WTC11 (cell line): ENCODE data around the gene ITGB3.

Source experiments
- GABPB1 ChIP-seq: sonication (generic); formaldehyde crosslinking; IDR thresholded peaks from 2 replicates; pipeline ENCODE4 v1.8.1; 2023; ENCODE audit warnings: mild to moderate bottlenecking, missing genetic modification reagents
- GTF2I ChIP-seq: fragments of 250-450 bp; sonication (Bioruptor Pico); conservative IDR thresholded peaks from 2 replicates; pipeline ENCODE4 v1.4.0; 2021; ENCODE audit warnings: mild to moderate bottlenecking
- PREB ChIP-seq: sonication (generic); formaldehyde crosslinking; IDR thresholded peaks from 2 replicates; pipeline ENCODE4 v1.8.1; 2022; ENCODE audit warnings: mild to moderate bottlenecking, missing genetic modification reagents, moderate library complexity, borderline replicate concordance
- SP1 ChIP-seq: sonication (generic); formaldehyde crosslinking; conservative IDR thresholded peaks from 2 replicates; pipeline ENCODE4 v1.8.1; 2022; ENCODE audit warnings: missing genetic modification reagents
- TCF7 ChIP-seq: sonication (generic); formaldehyde crosslinking; IDR thresholded peaks from 2 replicates; pipeline ENCODE4 v1.8.0; 2022; ENCODE audit warnings: mild to moderate bottlenecking, low read depth, missing genetic modification reagents, moderate library complexity
- TF ChIP-seq, protein P1 (sequence below): fragments of 200-600 bp; IDR thresholded peaks from 2 replicates; pipeline ENCODE4 v1.8.0; 2022; ENCODE audit warnings: antibody characterized with exemption
- TF ChIP-seq, protein P2 (sequence below): sonication (generic); formaldehyde crosslinking; conservative IDR thresholded peaks from 2 replicates; pipeline ENCODE4 v1.8.1; 2022; ENCODE audit warnings: mild to moderate bottlenecking, missing genetic modification reagents

GRCh38 chr17:47277921-47278320, 24.3 kb downstream of the ITGB3 start:
- TF ChIP-seq SP1 (no peak), TCF7 (CRISPR knock-in tag) (no peak), GTF2I (no peak), PREB (CRISPR knock-in tag) (no peak), GABPB1 (CRISPR knock-in tag) (no peak)
- TF ChIP-seq, protein P1, sequence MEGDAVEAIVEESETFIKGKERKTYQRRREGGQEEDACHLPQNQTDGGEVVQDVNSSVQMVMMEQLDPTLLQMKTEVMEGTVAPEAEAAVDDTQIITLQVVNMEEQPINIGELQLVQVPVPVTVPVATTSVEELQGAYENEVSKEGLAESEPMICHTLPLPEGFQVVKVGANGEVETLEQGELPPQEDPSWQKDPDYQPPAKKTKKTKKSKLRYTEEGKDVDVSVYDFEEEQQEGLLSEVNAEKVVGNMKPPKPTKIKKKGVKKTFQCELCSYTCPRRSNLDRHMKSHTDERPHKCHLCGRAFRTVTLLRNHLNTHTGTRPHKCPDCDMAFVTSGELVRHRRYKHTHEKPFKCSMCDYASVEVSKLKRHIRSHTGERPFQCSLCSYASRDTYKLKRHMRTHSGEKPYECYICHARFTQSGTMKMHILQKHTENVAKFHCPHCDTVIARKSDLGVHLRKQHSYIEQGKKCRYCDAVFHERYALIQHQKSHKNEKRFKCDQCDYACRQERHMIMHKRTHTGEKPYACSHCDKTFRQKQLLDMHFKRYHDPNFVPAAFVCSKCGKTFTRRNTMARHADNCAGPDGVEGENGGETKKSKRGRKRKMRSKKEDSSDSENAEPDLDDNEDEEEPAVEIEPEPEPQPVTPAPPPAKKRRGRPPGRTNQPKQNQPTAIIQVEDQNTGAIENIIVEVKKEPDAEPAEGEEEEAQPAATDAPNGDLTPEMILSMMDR: no peak
- TF ChIP-seq, protein P2, sequence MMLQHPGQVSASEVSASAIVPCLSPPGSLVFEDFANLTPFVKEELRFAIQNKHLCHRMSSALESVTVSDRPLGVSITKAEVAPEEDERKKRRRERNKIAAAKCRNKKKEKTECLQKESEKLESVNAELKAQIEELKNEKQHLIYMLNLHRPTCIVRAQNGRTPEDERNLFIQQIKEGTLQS: no peak
